Activated CD8-positive, alpha-beta T cell treated with anti-CD3 and anti-CD28 coated beads, Interleukin-2, amount 10 ng/mL, durations not matched to agents 7 days and 5 days (primary cell): ENCODE results near the gene NRG3. TPM values are rescaled to one million over a fixed set of nuclear protein-coding genes. Genes with fewer than 3 reads are reported as not detected.
"Not testable (repeated sequence)": the region's sequence is repeated elsewhere in the genome, so short reads cannot be mapped to it uniquely, and the experiment has no call there.

Source experiments
- ATAC-seq: fragments of 150-1000 bp; cut with Tn5 transposase; one replicate; pipeline ENCODE4 v1.10.0; 2021; ENCODE audit warnings: moderate library complexity
- CTCF ChIA-PET: fragments of 350-600 bp; sonication (Branson Sonifier 250); formaldehyde crosslinking; loops from one replicate; lab custom pipeline; 2021; ENCODE audit warnings: antibody characterized with exemption; lab: Charles Lee
- POLR2A ChIA-PET: fragments of 350-600 bp; sonication (Branson Sonifier 250); formaldehyde crosslinking; loops from one replicate; lab custom pipeline; 2021; ENCODE audit warnings: antibody characterized with exemption; lab: Charles Lee
- DNase-seq: peaks from one replicate; pipeline ENCODE4 v3.0.0-alpha.2; 2020
- H3K27ac Mint-ChIP-seq: one replicate; pipeline ENCODE4 v1.8.0; 2021; ENCODE audit warnings: mild to moderate bottlenecking, mixed read lengths
- H3K27me3 Mint-ChIP-seq: one replicate; pipeline ENCODE4 v1.8.0; 2021; ENCODE audit warnings: low read depth, mixed read lengths
- H3K36me3 Mint-ChIP-seq: one replicate; pipeline ENCODE4 v1.8.0; 2021; ENCODE audit warnings: low read depth, mixed read lengths
- H3K4me1 Mint-ChIP-seq: one replicate; pipeline ENCODE4 v1.8.0; 2021; ENCODE audit warnings: low read depth, mixed read lengths
- H3K4me3 Mint-ChIP-seq: one replicate; pipeline ENCODE4 v1.8.0; 2021; ENCODE audit warnings: mild to moderate bottlenecking, mixed read lengths
- H3K9me3 Mint-ChIP-seq: one replicate; pipeline ENCODE4 v1.8.0; 2022; ENCODE audit warnings: mixed read lengths; ENCODE audit not compliant: insufficient read depth
- total RNA-seq, 2 experiments: library from RNA; stranded (reverse); gene quantifications; one replicate each; pipeline ENCODE4 v1.2.3, GENCODE V29; 2021

Gene NRG3
- total RNA-seq, 2 experiments from 2014 or later: not detected

DNA sequence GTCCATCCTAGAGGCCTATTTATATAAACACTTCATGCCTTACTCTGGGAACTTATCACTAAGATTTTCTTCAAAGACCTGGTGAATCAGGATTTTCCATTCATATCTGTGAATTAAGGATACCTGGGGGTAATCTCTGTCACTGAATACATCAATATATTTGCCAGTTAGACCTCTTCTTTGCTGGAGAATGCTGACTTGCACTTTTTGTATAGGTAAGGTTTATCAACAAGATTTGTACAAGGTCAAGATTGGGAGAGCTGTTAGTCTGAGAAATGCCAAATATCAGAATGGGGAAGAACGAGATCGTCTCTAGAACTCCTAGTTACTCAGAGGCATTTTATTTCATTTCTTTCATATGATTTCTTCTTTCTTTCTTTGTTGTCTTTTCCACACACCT lies 1060.0 kb downstream of the NRG3 start:
- no peak for ATAC-seq
- H3K27ac Mint-ChIP-seq: no peak overlapping the region

DNA sequence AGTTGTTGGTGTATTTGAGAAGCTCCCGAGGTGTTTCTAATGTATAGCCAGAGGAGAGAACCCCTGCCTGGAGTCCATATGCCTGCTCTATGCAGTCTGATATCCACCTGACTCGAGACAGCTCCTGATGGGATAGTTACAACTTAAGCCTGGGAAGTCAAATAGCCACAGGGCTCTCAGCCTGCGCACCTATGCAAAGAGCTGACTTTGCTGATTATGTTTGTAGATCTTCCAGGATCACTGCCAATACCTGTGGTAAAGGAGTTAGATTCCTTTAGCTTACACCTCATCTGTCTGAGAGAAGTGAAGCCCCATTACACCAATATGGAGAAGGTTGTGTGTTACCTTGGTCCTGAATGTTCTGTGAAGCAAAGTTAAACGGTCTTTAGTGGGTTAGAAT lies 1063.3 kb downstream of the NRG3 start:
- no peaks in the 10 kb centered on the region for H3K36me3 Mint-ChIP-seq
- ChIA-PET POLR2A (no interaction called here), CTCF (no interaction called here)
- H3K27me3 Mint-ChIP-seq: no peaks in the 10 kb centered on the region
- ATAC-seq: no peak
- H3K9me3 Mint-ChIP-seq: peaks cover 6% of the 10 kb centered on the region
- DNase-seq: no peak
- no peak overlapping the region for H3K4me3 Mint-ChIP-seq
- H3K27ac Mint-ChIP-seq: no peak overlapping the region
- H3K4me1 Mint-ChIP-seq: no peaks in the 10 kb centered on the region

More for the DNA sequence above, 1060.0 kb downstream of the NRG3 start:
- no peak for DNase-seq
- CTCF ChIA-PET: no interaction called here
- H3K4me3 Mint-ChIP-seq: no peak overlapping the region
- peaks cover 6% of the 10 kb centered on the region for H3K9me3 Mint-ChIP-seq
- POLR2A ChIA-PET: no interaction called here
- H3K27me3 Mint-ChIP-seq: no peaks in the 10 kb centered on the region
- no peaks in the 10 kb centered on the region for H3K36me3 Mint-ChIP-seq
- no peaks in the 10 kb centered on the region for H3K4me1 Mint-ChIP-seq

DNA sequence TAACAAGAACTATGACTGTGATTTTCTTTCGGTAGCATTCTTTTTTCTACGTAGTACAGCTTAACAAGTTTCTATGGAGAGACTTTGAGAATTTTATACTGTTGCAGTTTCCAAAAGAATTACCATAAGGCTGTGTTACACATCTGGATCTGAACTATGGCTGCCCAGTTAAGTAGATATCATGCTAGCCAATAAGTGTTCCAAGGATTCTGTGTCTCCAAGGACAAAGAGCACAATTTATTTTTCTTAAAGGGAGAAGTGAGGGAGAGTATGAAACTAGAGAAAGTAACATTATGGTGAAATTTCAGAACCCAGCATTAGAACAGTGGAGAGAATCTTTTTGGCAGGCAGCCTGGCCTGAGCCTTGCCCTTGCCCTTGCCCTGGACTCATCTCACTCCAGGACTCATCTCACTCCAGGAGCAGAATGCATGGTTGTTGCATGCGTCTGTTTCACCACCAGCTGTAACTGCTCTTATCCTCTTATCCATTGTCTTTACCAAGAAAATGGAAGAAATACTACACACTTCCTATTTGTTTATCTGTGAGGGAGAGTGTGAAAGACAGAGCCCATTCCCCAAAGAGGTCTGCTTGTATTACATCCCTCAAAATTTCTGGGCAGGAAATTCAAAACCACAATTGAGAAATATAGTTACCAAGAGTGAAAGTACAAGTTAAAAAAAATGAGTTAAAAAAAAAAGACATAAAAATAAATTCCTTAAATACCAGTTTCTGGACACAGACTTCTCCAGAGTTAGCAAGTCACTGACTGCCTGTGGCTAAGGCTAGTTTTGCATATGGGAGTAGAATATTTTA lies 1067.5 kb downstream of the NRG3 start:
- no peaks in the 10 kb centered on the region for H3K4me1 Mint-ChIP-seq
- DNase-seq: no peak
- ATAC-seq: no peak
- no peak overlapping the region for H3K4me3 Mint-ChIP-seq
- H3K27me3 Mint-ChIP-seq: no peaks in the 10 kb centered on the region
- ChIA-PET POLR2A (no interaction called here), CTCF (no interaction called here)
- no peaks in the 10 kb centered on the region for H3K36me3 Mint-ChIP-seq
- H3K9me3 Mint-ChIP-seq: peaks cover 10% of the 10 kb centered on the region
- no peak overlapping the region for H3K27ac Mint-ChIP-seq

DNA sequence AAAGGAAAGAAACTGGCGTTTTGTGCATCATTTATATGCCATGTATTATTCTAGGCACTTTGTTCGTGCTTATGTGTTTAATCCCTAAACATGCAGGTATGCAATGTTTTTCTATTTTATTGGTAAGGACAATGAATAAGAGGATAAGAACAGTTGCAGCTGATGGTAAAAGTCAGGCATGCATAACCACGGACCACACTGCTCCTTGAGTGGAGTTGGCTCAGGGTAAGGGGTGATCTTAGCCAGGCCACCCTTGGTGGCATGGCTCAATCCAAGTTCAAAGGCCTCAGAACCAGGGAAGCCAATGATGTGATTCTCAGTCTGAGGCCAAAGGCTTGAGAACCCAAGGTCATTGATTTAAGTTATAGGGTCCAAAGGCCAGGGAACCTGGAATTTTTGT lies 1068.1 kb downstream of the NRG3 start:
- Mint-ChIP-seq H3K4me1 (no peaks in the 10 kb centered on the region), H3K9me3 (peaks cover 10% of the 10 kb centered on the region), H3K27ac (no peak overlapping the region), H3K36me3 (no peaks in the 10 kb centered on the region), H3K4me3 (no peak overlapping the region), H3K27me3 (no peaks in the 10 kb centered on the region)
- no peak for DNase-seq
- POLR2A ChIA-PET: no interaction called here
- CTCF ChIA-PET: no interaction called here
- ATAC-seq: no peak

DNA sequence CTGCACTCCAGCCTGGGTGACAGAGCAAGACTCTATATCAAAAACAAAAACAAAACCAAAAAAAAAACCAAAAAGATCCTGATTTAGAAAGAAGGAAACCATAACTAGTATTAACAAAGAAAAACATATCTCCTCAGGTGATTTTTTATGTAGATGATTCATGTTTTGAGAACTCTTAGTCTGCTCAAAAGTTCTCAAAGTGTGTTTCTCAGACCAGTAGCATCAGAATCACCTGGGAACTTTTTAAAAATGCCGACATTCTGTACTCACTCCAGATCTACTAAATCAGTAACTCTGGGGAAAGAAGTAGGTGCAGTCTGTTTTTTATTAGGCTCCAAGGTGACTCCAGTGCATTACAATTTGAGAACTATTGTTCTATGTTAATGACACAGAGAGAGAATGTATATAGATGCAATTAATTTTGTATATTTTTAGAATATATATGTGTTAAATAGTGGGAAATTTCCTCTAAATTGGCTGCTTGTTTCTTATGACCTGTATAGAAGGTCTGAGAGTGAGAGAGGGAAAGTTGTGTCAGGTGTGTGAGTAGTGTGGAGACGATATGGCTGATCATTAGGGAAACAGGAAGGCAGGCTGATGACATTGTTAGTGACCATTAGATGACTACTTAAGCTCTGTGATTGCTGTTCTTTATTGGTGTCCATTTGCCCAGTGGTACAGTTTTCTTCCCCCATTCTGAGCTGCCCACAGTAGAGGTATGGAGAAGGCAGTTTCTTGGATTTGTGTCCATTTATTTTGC lies 1075.0 kb downstream of the NRG3 start:
- ChIA-PET CTCF (no interaction called here), POLR2A (no interaction called here)
- Mint-ChIP-seq H3K4me3 (no peak overlapping the region), H3K27ac (no peak overlapping the region), H3K4me1 (no peaks in the 10 kb centered on the region), H3K9me3 (peaks cover 4% of the 10 kb centered on the region), H3K36me3 (no peaks in the 10 kb centered on the region), H3K27me3 (no peaks in the 10 kb centered on the region)
- ATAC-seq: no peak
- no peak for DNase-seq

DNA sequence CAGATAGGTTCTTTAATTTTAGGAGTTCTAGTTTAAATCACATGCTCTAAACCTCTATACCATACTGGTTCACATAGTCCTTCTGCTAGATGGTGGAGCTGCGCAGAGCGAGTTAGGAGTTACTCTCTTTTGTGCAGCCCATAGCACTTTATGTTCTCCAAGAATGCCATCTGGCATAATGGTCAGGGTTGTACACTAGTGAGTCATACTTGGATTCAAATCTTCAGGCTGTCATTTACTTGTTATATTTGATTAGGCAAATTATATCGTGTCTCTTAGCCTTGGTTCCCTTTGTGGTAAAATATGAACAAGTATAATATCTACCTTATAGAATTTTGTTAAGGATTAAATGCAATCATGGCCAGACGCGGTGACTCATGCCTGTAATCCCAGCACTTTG lies 1078.3 kb downstream of the NRG3 start:
- POLR2A ChIA-PET: no interaction called here
- DNase-seq: no peak

DNA sequence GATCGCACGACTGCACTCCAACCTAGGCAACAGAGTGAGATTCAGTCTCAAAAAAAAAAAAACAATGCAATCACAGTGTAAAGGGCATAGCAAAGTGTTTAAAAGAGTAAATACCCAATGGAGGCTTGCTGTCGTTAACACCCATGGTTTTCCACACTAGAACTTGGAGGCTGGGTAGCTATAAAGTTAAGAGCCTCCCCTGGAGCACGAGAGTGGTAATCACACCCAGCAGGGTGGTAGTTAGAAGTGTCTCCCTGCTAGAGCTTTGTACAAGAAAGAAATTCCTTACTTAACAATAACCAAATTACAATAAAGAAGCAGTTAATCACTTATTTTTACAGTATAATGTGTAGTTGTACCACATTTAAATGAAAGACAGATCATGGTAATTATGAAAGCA lies 1078.9 kb downstream of the NRG3 start:
- Mint-ChIP-seq H3K36me3 (no peaks in the 10 kb centered on the region), H3K4me3 (no peak overlapping the region), H3K27ac (no peak overlapping the region), H3K4me1 (no peaks in the 10 kb centered on the region), H3K9me3 (no peaks in the 10 kb centered on the region), H3K27me3 (no peaks in the 10 kb centered on the region)
- ATAC-seq (no peak), DNase-seq (no peak)
- ChIA-PET CTCF (no interaction called here), POLR2A (no interaction called here)

More for the DNA sequence above, 1078.3 kb downstream of the NRG3 start:
- Mint-ChIP-seq H3K27me3 (no peaks in the 10 kb centered on the region), H3K4me1 (no peaks in the 10 kb centered on the region), H3K36me3 (no peaks in the 10 kb centered on the region), H3K9me3 (no peaks in the 10 kb centered on the region), H3K27ac (no peak overlapping the region), H3K4me3 (no peak overlapping the region)
- CTCF ChIA-PET: no interaction called here
- ATAC-seq: no peak

DNA sequence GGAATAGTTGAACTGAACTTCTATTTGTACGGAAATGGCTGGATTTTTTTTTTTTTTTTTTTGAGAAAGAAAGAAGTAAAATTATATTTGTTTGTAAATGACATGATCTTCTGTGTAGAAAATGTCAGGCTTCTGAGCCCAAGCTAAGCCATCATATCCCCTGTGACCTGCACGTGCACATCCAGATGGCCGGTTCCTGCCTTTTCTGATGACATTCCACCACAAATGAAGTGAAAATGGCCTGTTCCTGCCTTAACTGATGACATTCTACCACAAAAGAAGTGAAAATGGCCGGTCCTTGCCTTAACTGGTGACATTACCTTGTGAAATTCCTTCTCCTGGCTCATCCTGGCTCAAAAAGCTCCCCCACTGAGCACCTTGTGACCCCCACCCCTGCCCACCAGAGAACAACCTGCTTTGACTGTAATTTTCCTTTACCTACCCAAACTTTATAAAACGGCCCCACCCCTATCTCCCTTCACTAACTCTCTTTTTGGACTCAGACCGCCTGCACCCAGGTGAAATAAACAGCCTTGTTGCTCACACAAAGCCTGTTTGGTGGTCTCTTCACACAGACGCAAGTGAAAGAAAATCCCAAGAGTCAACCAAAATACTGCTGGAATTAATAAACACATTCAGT lies 1085.5 kb downstream of the NRG3 start:
- POLR2A ChIA-PET, H3K4me1 Mint-ChIP-seq, H3K9me3 Mint-ChIP-seq, H3K4me3 Mint-ChIP-seq, H3K27me3 Mint-ChIP-seq, CTCF ChIA-PET, DNase-seq, ATAC-seq, H3K36me3 Mint-ChIP-seq, H3K27ac Mint-ChIP-seq: not testable (repeated sequence)

DNA sequence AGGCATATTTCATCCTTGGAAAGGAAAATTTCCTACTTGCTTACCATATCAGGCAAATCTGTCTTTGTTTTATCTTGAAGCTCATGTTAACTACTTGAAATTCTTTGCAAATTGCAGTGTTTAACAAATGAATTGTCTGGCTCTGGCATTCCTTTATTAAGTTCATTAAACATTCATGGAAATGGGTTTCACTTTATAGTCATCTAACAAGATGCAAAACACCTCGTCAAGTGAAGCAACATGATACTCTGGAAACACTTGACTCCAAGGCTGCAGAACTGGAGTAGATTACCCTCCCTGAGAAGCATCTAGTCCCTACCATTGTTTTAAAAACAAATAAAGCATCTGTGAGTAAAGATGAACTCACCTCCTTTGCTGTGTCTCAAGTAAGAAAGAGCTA lies 1086.9 kb downstream of the NRG3 start:
- POLR2A ChIA-PET: no interaction called here
- H3K4me1 Mint-ChIP-seq: no peaks in the 10 kb centered on the region
- H3K36me3 Mint-ChIP-seq: no peaks in the 10 kb centered on the region
- DNase-seq (no peak), ATAC-seq (no peak)
- no peaks in the 10 kb centered on the region for H3K27me3 Mint-ChIP-seq
- no peak overlapping the region for H3K27ac Mint-ChIP-seq
- H3K4me3 Mint-ChIP-seq: no peak overlapping the region
- peaks cover 3% of the 10 kb centered on the region for H3K9me3 Mint-ChIP-seq
- CTCF ChIA-PET: no interaction called here

DNA sequence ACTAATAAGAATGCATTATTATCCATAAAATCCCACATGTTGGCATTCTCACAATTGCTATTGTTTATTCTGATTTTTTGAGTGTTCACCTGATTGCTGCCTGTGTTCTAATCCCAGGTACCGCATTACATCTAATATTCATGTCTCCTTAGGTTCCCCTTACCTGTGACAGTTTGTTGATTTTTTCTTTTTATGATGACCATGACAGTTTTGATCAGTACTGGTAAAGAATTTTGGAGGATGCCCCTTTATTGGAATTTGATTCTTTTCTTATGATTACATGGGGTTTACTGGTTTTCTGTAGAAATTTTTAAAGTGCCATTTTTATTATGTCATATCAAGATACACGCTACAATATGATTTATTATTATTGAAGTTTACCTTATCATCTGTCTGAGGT lies 1091.1 kb downstream of the NRG3 start:
- ATAC-seq (no peak), DNase-seq (no peak)
- Mint-ChIP-seq H3K27ac (no peak overlapping the region), H3K36me3 (no peaks in the 10 kb centered on the region), H3K27me3 (no peaks in the 10 kb centered on the region), H3K9me3 (peaks cover 3% of the 10 kb centered on the region), H3K4me3 (no peak overlapping the region), H3K4me1 (no peaks in the 10 kb centered on the region)
- CTCF ChIA-PET: no interaction called here
- POLR2A ChIA-PET: no interaction called here

DNA sequence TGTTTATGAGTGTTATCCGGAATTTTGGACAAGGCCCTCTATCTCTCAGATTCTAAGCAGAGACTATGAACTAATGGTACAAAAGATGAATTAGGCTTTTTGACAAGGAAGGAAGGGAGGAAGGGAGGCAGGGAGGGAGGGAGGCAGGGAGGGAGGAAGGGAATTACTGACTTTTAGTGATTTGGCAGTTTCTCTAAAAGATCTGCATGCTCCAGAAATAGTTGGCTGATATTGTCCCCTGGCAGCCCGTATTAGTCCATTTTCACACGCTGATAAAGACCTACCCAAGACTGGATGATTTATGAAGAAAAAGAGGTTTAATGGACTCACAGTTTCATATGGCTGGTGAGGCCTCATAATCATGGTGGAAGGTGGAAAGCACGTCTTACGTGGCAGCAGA lies 1093.5 kb downstream of the NRG3 start:
- ChIA-PET CTCF (no interaction called here), POLR2A (no interaction called here)
- Mint-ChIP-seq H3K4me1 (no peaks in the 10 kb centered on the region), H3K27me3 (no peaks in the 10 kb centered on the region), H3K4me3 (no peak overlapping the region), H3K36me3 (no peaks in the 10 kb centered on the region), H3K9me3 (no peaks in the 10 kb centered on the region), H3K27ac (no peak overlapping the region)
- DNase-seq (no peak), ATAC-seq (no peak)

DNA sequence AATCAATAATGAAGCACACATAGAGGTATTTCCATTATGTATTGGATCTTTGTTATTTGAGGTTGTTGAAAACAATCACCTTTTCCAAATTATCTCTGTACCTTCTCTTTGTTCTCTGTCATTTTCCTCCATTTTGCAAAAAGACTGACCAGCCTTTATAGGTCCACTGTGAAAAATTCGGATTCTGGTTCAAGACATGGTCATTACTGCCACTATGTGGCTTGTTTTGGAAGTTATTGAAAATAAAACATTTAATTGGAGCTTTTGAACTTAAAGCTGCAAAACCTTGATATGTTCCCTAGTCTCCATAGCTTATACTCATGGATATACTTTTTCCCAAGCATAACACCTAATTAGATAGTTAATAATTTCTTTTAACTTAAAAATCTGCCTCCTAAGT lies 1094.4 kb downstream of the NRG3 start:
- no peaks in the 10 kb centered on the region for H3K4me1 Mint-ChIP-seq
- H3K9me3 Mint-ChIP-seq: no peaks in the 10 kb centered on the region
- ChIA-PET CTCF (interaction anchor here (1.1 kb wide), 1 partner anchor 20 kb away, joined by 3 read pairs; no protein-coding TSS in a partner anchor), POLR2A (no interaction called here)
- no peak for DNase-seq
- no peaks in the 10 kb centered on the region for H3K36me3 Mint-ChIP-seq
- H3K27me3 Mint-ChIP-seq: no peaks in the 10 kb centered on the region
- no peak overlapping the region for H3K4me3 Mint-ChIP-seq
- H3K27ac Mint-ChIP-seq: no peak overlapping the region
- no peak for ATAC-seq
